KG1 (cell line): ENCODE data around the gene STOM.

ENCODE experiments used
- DNase-seq: peaks from one replicate; lab custom pipeline; 2025; lab: John Stamatoyannopoulos, UW

The STOM gene

GRCh38 chr9:121371495-121372061, 1.5 kb upstream of the STOM start:
- DNase-seq, result no peak

GRCh38 chr9:121368745-121369144, 1.3 kb downstream of the STOM start:
- DNase-seq, result no peak

GRCh38 chr9:121368138-121368522, 1.9 kb downstream of the STOM start:
- no peak for DNase-seq

- no peak for DNase-seq
Observed at GRCh38 chr9:121367306-121368137, 2.5 kb downstream of the STOM start.

- DNase-seq, result no peak
Observed at GRCh38 chr9:121366611-121367192, 3.3 kb downstream of the STOM start.

GRCh38 chr9:121365564-121365963, 4.5 kb downstream of the STOM start:
- no peak for DNase-seq

- DNase-seq, result no peak
Observed at GRCh38 chr9:121364886-121365285, 5.2 kb downstream of the STOM start.

GRCh38 chr9:121364077-121364476, 6.0 kb downstream of the STOM start:
- no peak for DNase-seq

GRCh38 chr9:121363622-121363961, 6.5 kb downstream of the STOM start:
- DNase-seq, result no peak

GRCh38 chr9:121362813-121363621, 7.0 kb downstream of the STOM start:
- no peak for DNase-seq

GRCh38 chr9:121360601-121361374, 9.3 kb downstream of the STOM start:
- no peak for DNase-seq

- no peak for DNase-seq
Observed at GRCh38 chr9:121359351-121360294, 10.4 kb downstream of the STOM start.

GRCh38 chr9:121358751-121359150, 11.3 kb downstream of the STOM start:
- no peak for DNase-seq

- DNase-seq, result no peak
Observed at GRCh38 chr9:121357011-121357410, 13.0 kb downstream of the STOM start.

- DNase-seq, result no peak
Observed at GRCh38 chr9:121354762-121355161, 15.3 kb downstream of the STOM start.

GRCh38 chr9:121354141-121354540, 15.9 kb downstream of the STOM start:
- DNase-seq, result no peak

GRCh38 chr9:121353241-121354061, 16.6 kb downstream of the STOM start:
- no peak for DNase-seq

- DNase-seq, result no peak
Observed at GRCh38 chr9:121350993-121351561, 19.0 kb downstream of the STOM start.

GRCh38 chr9:121350036-121350435, 20.0 kb downstream of the STOM start:
- DNase-seq, result no peak
